Endothelial cell of umbilical vein (primary cell): ENCODE data around the gene CHM. TPM values are rescaled to one million over a fixed set of nuclear protein-coding genes. Genes with fewer than 3 reads are reported as not detected.
"Not testable (repeated sequence)": the region's sequence is repeated elsewhere in the genome, so short reads cannot be mapped to it uniquely, and the experiment has no call there.

Experiments used
- BruUV-seq: library from RNA; stranded (reverse); fragments of 400-500 nt; replicated peaks from 2 replicates; lab custom pipeline; 2021; lab: Mats Ljungman, UMichigan
- CTCF ChIA-PET: fragments of 300-600, 350-600 bp; sonication (Branson Sonifier 250); formaldehyde crosslinking; loops from one replicate; lab custom pipeline; 2021; ENCODE audit warnings: antibody characterized with exemption, inconsistent platforms; lab: Charles Lee
- POLR2A ChIA-PET: fragments of 300-600, 350-600 bp; sonication (Branson Sonifier 250); formaldehyde crosslinking; loops from one replicate; lab custom pipeline; 2021; ENCODE audit warnings: antibody characterized with exemption, inconsistent platforms; lab: Charles Lee
- DNase-seq: peaks from one replicate; pipeline ENCODE4 v3.0.0-alpha.2; 2011; ENCODE audit warnings: low read depth, low spot score
- FAIRE-seq: peaks from 2 replicates; lab custom pipeline; 2011; peaks lifted over from hg19 to GRCh38; lab: Jason Lieb, UNC
- H2AFZ ChIP-seq: 2 replicates; pipeline ENCODE4 v1.6.0; 2012; ENCODE audit warnings: low read depth, low read length, control low read depth, inconsistent platforms
- H3K27ac ChIP-seq: 2 replicates; pipeline ENCODE4 v1.5.1; 2011; ENCODE audit warnings: low read depth, mild to moderate bottlenecking, control low read depth, low read length, moderate library complexity; ENCODE audit not compliant: insufficient read depth
- H3K27me3 ChIP-seq, 2 experiments: 2 replicates each; pipeline versions ENCODE4 v1.6.0 to v1.6.1; 2011; ENCODE audit warnings: low read length in 2 of 2, mixed read lengths in 1 of 2; ENCODE audit not compliant: control insufficient read depth in 2 of 2, insufficient read depth in 2 of 2
- H3K36me3 ChIP-seq, 2 experiments: 2 replicates in 1 of 2; 3 replicates in 1 of 2; pipeline ENCODE4 v1.5.1; 2011; ENCODE audit warnings: low read length in 2 of 2, mild to moderate bottlenecking in 1 of 2, moderate library complexity in 1 of 2; ENCODE audit not compliant: control insufficient read depth in 2 of 2, insufficient read depth in 2 of 2; ENCODE audit errors: extremely low read depth in 1 of 2
- H3K4me1 ChIP-seq: 3 replicates; pipeline ENCODE4 v1.5.1; 2011; ENCODE audit warnings: mild to moderate bottlenecking, low read length; ENCODE audit not compliant: control insufficient read depth, insufficient read depth; ENCODE audit errors: extremely low read depth
- H3K4me2 ChIP-seq: 2 replicates; pipeline ENCODE4 v1.6.1; 2011; ENCODE audit warnings: low read length, control low read depth, mixed read lengths; ENCODE audit not compliant: insufficient read depth
- H3K4me3 ChIP-seq, 3 experiments: fragments of 200-600 bp in 1 of 3; sonication (generic), shearing (Covaris generic) in 1 of 3; replicated peaks in 1 of 3; 2 replicates each; pipeline ENCODE4 v1.5.1; 2011 to 2016; ENCODE audit warnings: control low read depth in 3 of 3, low read length in 3 of 3, mild to moderate bottlenecking in 2 of 3, inconsistent platforms in 1 of 3, low read depth in 1 of 3, moderate library complexity in 1 of 3; ENCODE audit not compliant: insufficient read depth in 1 of 3
- H3K79me2 ChIP-seq: 2 replicates; pipeline ENCODE4 v1.6.0; 2012; ENCODE audit warnings: low read length, inconsistent platforms; ENCODE audit not compliant: control insufficient read depth, insufficient read depth
- H3K9ac ChIP-seq: replicated peaks from 2 replicates; pipeline ENCODE3; 2011; ENCODE audit warnings: low read length, control low read depth; ENCODE audit not compliant: insufficient read depth; ENCODE audit errors: extremely low read depth
- H3K9me1 ChIP-seq: replicated peaks from 3 replicates; pipeline ENCODE4 v1.6.0; 2011; ENCODE audit warnings: mild to moderate bottlenecking, low read length; ENCODE audit not compliant: control insufficient read depth, insufficient read depth; ENCODE audit errors: extremely low read depth
- H3K9me3 ChIP-seq: replicated peaks from 2 replicates; pipeline ENCODE4 v1.5.1; 2012; ENCODE audit warnings: low read length, inconsistent platforms; ENCODE audit not compliant: control insufficient read depth, insufficient read depth
- H4K20me1 ChIP-seq: replicated peaks from 2 replicates; pipeline ENCODE3; 2011; ENCODE audit warnings: mild to moderate bottlenecking, low read length; ENCODE audit not compliant: control insufficient read depth, insufficient read depth; ENCODE audit errors: extremely low read depth
- EZH2 ChIP-seq: IDR thresholded peaks from 2 replicates; pipeline ENCODE4 v1.6.1; 2012; ENCODE audit warnings: borderline replicate concordance, low read depth, mild to moderate bottlenecking, moderate library complexity, low read length, inconsistent platforms; ENCODE audit not compliant: severe bottlenecking
- FOS ChIP-seq: IDR thresholded peaks from 2 replicates; pipeline ENCODE4 v1.6.1; 2011; ENCODE audit warnings: mild to moderate bottlenecking, low read length, moderate library complexity, borderline replicate concordance; ENCODE audit not compliant: insufficient read depth
- GATA2 ChIP-seq: IDR thresholded peaks from 2 replicates; pipeline ENCODE4 v1.7.0; 2011; ENCODE audit warnings: low read depth, mild to moderate bottlenecking, moderate library complexity, mixed read lengths, low read length; ENCODE audit not compliant: insufficient read length, insufficient read depth
- JUN ChIP-seq: IDR thresholded peaks from 2 replicates; pipeline ENCODE4 v1.6.1; 2011; ENCODE audit warnings: borderline replicate concordance, low read depth; ENCODE audit not compliant: insufficient read length, insufficient read depth
- MYC ChIP-seq: IDR thresholded peaks from one replicate; pipeline ENCODE4 v1.6.1; 2011; ENCODE audit warnings: mild to moderate bottlenecking, low read depth, low read length
- POLR2A ChIP-seq: IDR thresholded peaks from 2 replicates; pipeline ENCODE4 v1.6.1; 2012; ENCODE audit warnings: low read depth, mild to moderate bottlenecking, control low read depth, low read length
- POLR2AphosphoS5 ChIP-seq: IDR thresholded peaks from 2 replicates; pipeline ENCODE4 v1.6.1; 2012; ENCODE audit warnings: low read depth, mild to moderate bottlenecking, control low read depth, low read length, moderate library complexity; ENCODE audit not compliant: insufficient read depth
- dilution Hi-C: fragments of 300-500 bp; cut with MboI; formaldehyde crosslinking; loops from one replicate; pipeline ENCODE4 v1.15.0; 2019; ENCODE audit warnings: low sequenced_read_pairs; ENCODE audit not compliant: extremely low pct_ligation_motif_present
- intact Hi-C: fragments of 100-400 bp; cut with micrococcal nuclease; formaldehyde crosslinking; loops from one replicate; pipeline ENCODE4 v1.10.0; 2022
- polyA plus RNA-seq, 4 experiments: library from polyadenylated mRNA; depleted of rRNA in 3 of 4; stranded (reverse) in 3 of 4; unstranded in 1 of 4; fragments of >200 nt; gene quantifications; 2 replicates each; pipeline versions ENCODE4 v1.2.1 to v1.2.3, GENCODE V29; 2011 to 2012; ENCODE audit warnings: missing spikeins in 1 of 4
- total RNA-seq: library from RNA; stranded (reverse); gene quantifications from 2 replicates; pipeline ENCODE4 v1.2.3, GENCODE V29; 2021
- TF ChIP-seq, protein P1 (sequence below), 2 donors: IDR thresholded peaks; 1 replicate in 1 of 2; 2 replicates in 1 of 2; pipeline ENCODE4 v1.5.1; 2011; ENCODE audit warnings: low read length in 2 of 2, mild to moderate bottlenecking in 2 of 2, moderate library complexity in 2 of 2, control low read depth in 1 of 2, inconsistent platforms in 1 of 2, low read depth in 1 of 2; ENCODE audit not compliant: insufficient read depth in 1 of 2; ENCODE audit errors: extremely low read depth in 1 of 2
- TF ChIP-seq, protein P2 (sequence below): IDR thresholded peaks from 2 replicates; pipeline ENCODE4 v1.6.1; 2011; ENCODE audit not compliant: insufficient read depth, insufficient read length

The CHM gene
- total and polyA plus RNA-seq, 2 donors (not counting 3 experiments of a cell fraction or from before 2014, with no cell fraction given): 10.5 to 18.4 TPM

DNA sequence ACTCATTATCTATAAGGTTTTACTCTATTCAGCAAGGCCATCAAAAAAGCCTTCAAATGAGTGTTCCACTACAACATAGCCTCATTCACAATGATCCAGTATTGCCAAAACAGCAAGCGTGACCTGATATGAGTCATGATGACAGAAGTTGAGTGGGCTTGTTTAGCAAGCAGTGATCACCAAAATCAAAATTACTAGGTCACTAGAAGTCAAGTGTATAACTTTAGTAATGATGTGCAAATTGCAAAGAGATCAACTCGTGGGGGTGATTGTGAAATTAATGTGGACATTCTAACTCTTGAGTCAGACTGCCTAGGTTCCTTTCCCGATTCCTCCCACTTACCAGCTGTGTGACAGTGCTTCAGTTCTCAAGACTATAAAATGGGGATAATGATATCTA lies 124.5 kb downstream of the CHM start:
- H3K9ac ChIP-seq: no peak overlapping the region
- no peaks in the 10 kb centered on the region for H3K36me3 ChIP-seq
- no peak overlapping the region for H3K27ac ChIP-seq
- TF ChIP-seq FOS (no peak), JUN (no peak), POLR2AphosphoS5 (no peak), GATA2 (no peak), EZH2 (no peak), MYC (no peak), POLR2A (no peak)
- TF ChIP-seq, protein P1, sequence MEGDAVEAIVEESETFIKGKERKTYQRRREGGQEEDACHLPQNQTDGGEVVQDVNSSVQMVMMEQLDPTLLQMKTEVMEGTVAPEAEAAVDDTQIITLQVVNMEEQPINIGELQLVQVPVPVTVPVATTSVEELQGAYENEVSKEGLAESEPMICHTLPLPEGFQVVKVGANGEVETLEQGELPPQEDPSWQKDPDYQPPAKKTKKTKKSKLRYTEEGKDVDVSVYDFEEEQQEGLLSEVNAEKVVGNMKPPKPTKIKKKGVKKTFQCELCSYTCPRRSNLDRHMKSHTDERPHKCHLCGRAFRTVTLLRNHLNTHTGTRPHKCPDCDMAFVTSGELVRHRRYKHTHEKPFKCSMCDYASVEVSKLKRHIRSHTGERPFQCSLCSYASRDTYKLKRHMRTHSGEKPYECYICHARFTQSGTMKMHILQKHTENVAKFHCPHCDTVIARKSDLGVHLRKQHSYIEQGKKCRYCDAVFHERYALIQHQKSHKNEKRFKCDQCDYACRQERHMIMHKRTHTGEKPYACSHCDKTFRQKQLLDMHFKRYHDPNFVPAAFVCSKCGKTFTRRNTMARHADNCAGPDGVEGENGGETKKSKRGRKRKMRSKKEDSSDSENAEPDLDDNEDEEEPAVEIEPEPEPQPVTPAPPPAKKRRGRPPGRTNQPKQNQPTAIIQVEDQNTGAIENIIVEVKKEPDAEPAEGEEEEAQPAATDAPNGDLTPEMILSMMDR (IDR thresholded peaks at IDR 0.05; ENCODE audit: extremely low read depth in 1 of 2, insufficient read depth in 1 of 2, low read depth in 1 of 2, low read length in 2 of 2): no peak
- TF ChIP-seq, protein P2, sequence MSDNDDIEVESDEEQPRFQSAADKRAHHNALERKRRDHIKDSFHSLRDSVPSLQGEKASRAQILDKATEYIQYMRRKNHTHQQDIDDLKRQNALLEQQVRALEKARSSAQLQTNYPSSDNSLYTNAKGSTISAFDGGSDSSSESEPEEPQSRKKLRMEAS: no peak
- H4K20me1 ChIP-seq: no peaks in the 10 kb centered on the region
- H3K4me3 ChIP-seq: no peak overlapping the region
- no peak overlapping the region for H2AFZ ChIP-seq
- FAIRE-seq (no peak), DNase-seq (no peak)
- BruUV-seq: no TSS peak
- peaks cover 3% of the 10 kb centered on the region for H3K79me2 ChIP-seq
- no peaks in the 10 kb centered on the region for H3K9me3 ChIP-seq
- H3K4me2 ChIP-seq: no peak overlapping the region
- POLR2A ChIA-PET: no interaction called here
- CTCF ChIA-PET: no interaction called here
- H3K4me1 ChIP-seq: no peaks in the 10 kb centered on the region
- dilution Hi-C loops: no loop called here
- no peaks in the 10 kb centered on the region for H3K27me3 ChIP-seq
- intact Hi-C loops: no loop called here
- H3K9me1 ChIP-seq: no peaks in the 10 kb centered on the region

DNA sequence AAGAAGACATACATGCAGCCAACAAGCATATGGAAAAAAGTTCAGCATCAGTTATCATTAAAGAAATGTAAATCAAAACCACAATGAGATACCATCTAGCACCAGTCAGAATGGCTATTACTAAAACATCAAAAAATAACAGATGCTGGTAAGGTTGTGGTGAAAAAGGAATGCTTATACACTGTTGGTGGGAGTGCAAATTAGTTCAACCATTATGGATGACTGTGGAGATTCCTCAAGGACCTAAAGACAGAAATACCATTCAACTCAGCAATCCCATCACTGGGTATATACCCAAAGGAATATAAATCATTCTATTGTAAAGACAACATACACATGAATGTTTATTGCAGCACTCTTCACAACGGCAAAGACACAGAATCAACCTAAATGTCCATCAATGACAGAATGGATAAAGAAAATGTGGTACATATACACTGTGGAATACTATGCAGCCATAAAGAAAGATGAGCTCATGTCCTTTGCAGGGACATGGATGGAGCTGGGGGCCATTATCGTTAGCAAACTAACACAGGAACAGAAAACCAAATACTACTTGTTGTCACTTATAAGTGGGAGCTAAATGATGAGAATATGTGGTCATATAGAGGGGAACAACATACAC lies 130.6 kb downstream of the CHM start:
- DNase-seq, BruUV-seq, CTCF ChIA-PET, H3K4me2 ChIP-seq, H3K79me2 ChIP-seq, H3K27me3 ChIP-seq, FAIRE-seq, H3K9ac ChIP-seq, H3K36me3 ChIP-seq, H3K27ac ChIP-seq, H3K4me3 ChIP-seq, H3K9me1 ChIP-seq, H4K20me1 ChIP-seq, H3K9me3 ChIP-seq, H2AFZ ChIP-seq, POLR2A ChIA-PET, intact Hi-C loops, H3K4me1 ChIP-seq, dilution Hi-C loops: not testable (repeated sequence)
